SK-N-SH (cell line): ENCODE data around the gene OLFM1. TPM values are rescaled to one million over a fixed set of nuclear protein-coding genes. Genes with fewer than 3 reads are reported as not detected.

ENCODE experiments used
- CTCF ChIA-PET: fragments of 300-600, 350-600 bp; formaldehyde crosslinking; extraction: SDS; loops from one replicate; lab custom pipeline; 2021; lab: Yijun Ruan, JAX
- POLR2A ChIA-PET: fragments of 350-600 bp; sonication (Branson Sonifier 250); formaldehyde crosslinking; extraction: SDS; loops from one replicate; lab custom pipeline; 2020; ENCODE audit warnings: antibody characterized with exemption, inconsistent platforms; lab: Yijun Ruan, JAX
- DNase-seq: peaks from one replicate; pipeline ENCODE4 v3.0.0; 2012
- H2AFZ ChIP-seq: fragments of 200-600 bp; sonication (generic); 2 replicates; pipeline ENCODE4 v1.8.1; 2016; ENCODE audit warnings: antibody characterized with exemption, mild to moderate bottlenecking, low read depth
- H3F3A ChIP-seq: fragments of 200-600 bp; sonication (generic); replicated peaks from 2 replicates; pipeline ENCODE3; 2016; ENCODE audit warnings: antibody characterized with exemption, mild to moderate bottlenecking; ENCODE audit not compliant: insufficient read depth
- H3K27ac ChIP-seq, 2 experiments: fragments of 200-500 bp in 1 of 2; fragments of 200-600 bp in 1 of 2; sonication (Bioruptor generic) in 1 of 2; sonication (generic), shearing (Covaris generic) in 1 of 2; 2 replicates each; pipeline versions ENCODE4 v1.5.1 to v1.6.1; 2014 to 2016; ENCODE audit warnings: low read depth in 2 of 2, inconsistent platforms in 1 of 2, low read length in 1 of 2, mild to moderate bottlenecking in 1 of 2, mixed read lengths in 1 of 2
- H3K27me3 ChIP-seq: fragments of 200-600 bp; sonication (generic), shearing (Covaris generic); 2 replicates; pipeline ENCODE4 v1.6.1; 2016; ENCODE audit warnings: mixed run types; ENCODE audit not compliant: insufficient read depth
- H3K36me3 ChIP-seq, 2 experiments: fragments of 200-500 bp in 1 of 2; fragments of 200-600 bp in 1 of 2; sonication (Bioruptor generic) in 1 of 2; sonication (generic) in 1 of 2; replicated peaks in 1 of 2; 2 replicates each; pipeline versions ENCODE3 to v1.5.1; 2014 to 2016; ENCODE audit warnings: low read length in 1 of 2, mild to moderate bottlenecking in 1 of 2; ENCODE audit not compliant: insufficient read depth in 2 of 2, control insufficient read depth in 1 of 2
- H3K4me1 ChIP-seq, 2 experiments: fragments of 200-500 bp in 1 of 2; fragments of 200-600 bp in 1 of 2; sonication (Bioruptor generic) in 1 of 2; sonication (generic), shearing (Covaris generic) in 1 of 2; 2 replicates each; pipeline versions ENCODE4 v1.5.1 to v1.6.1; 2014 to 2016; ENCODE audit warnings: low read depth in 1 of 2, low read length in 1 of 2, mixed run types in 1 of 2; ENCODE audit not compliant: insufficient read depth in 2 of 2, control insufficient read depth in 1 of 2
- H3K4me2 ChIP-seq: fragments of 200-600 bp; sonication (generic), shearing (Covaris generic); 2 replicates; pipeline ENCODE4 v1.6.1; 2017; ENCODE audit warnings: mixed run types
- H3K4me3 ChIP-seq, 2 experiments: fragments of 200-500 bp in 1 of 2; fragments of 200-600 bp in 1 of 2; sonication (Bioruptor generic) in 1 of 2; sonication (generic), shearing (Covaris generic) in 1 of 2; 2 replicates each; pipeline versions ENCODE4 v1.5.1 to v1.8.1; 2014 to 2016; ENCODE audit warnings: low read depth in 2 of 2, inconsistent platforms in 1 of 2, low read length in 1 of 2, mild to moderate bottlenecking in 1 of 2, mixed read lengths in 1 of 2, moderate library complexity in 1 of 2
- H3K79me2 ChIP-seq: fragments of 200-600 bp; sonication (generic); 2 replicates; pipeline ENCODE4 v1.8.1; 2017; ENCODE audit warnings: mild to moderate bottlenecking; ENCODE audit not compliant: insufficient read depth
- H3K9ac ChIP-seq: fragments of 200-600 bp; sonication (generic); 2 replicates; pipeline ENCODE4 v1.6.1; 2017; ENCODE audit warnings: mixed run types
- H3K9me2 ChIP-seq: fragments of 200-600 bp; sonication (generic); 2 replicates; pipeline ENCODE4 v1.6.1; 2017; ENCODE audit warnings: mixed run types
- H3K9me3 ChIP-seq: fragments of 200-600 bp; sonication (generic); 2 replicates; pipeline ENCODE4 v1.6.1; 2017; ENCODE audit warnings: mixed run types, mild to moderate bottlenecking, moderate library complexity
- H4K20me1 ChIP-seq: fragments of 200-600 bp; sonication (generic); 2 replicates; pipeline ENCODE4 v1.6.1; 2017; ENCODE audit warnings: mild to moderate bottlenecking, mixed run types; ENCODE audit not compliant: insufficient read depth
- FOSL2 ChIP-seq: IDR thresholded peaks from 2 replicates; pipeline ENCODE4 v1.4.0; 2012; ENCODE audit warnings: low read depth, mild to moderate bottlenecking, moderate library complexity, borderline replicate concordance
- FOXJ3 ChIP-seq: sonication (generic); formaldehyde crosslinking; IDR thresholded peaks from 2 replicates; pipeline ENCODE4 v1.5.1; 2020; ENCODE audit warnings: mild to moderate bottlenecking, missing genetic modification reagents
- FOXM1 ChIP-seq: IDR thresholded peaks from 2 replicates; pipeline ENCODE4 v1.4.0; 2012; ENCODE audit warnings: low read depth, mild to moderate bottlenecking
- GABPA ChIP-seq: IDR thresholded peaks from 2 replicates; pipeline ENCODE4 v1.4.0; 2012; ENCODE audit warnings: low read depth, mild to moderate bottlenecking
- GATA2 ChIP-seq: sonication (generic); formaldehyde crosslinking; IDR thresholded peaks from 2 replicates; pipeline ENCODE4 v1.5.0; 2020; ENCODE audit warnings: mild to moderate bottlenecking, missing genetic modification reagents
- IRF3 ChIP-seq: fragments of 150-350 bp; IDR thresholded peaks from 2 replicates; pipeline ENCODE4 v1.6.1; 2016; ENCODE audit warnings: mild to moderate bottlenecking, low read depth, low read length
- JUND ChIP-seq: IDR thresholded peaks from 2 replicates; pipeline ENCODE4 v1.4.0; 2012
- MEF2A ChIP-seq: IDR thresholded peaks from 2 replicates; pipeline ENCODE4 v1.4.0; 2012; ENCODE audit warnings: low read depth, borderline replicate concordance
- NFIC ChIP-seq: IDR thresholded peaks from 2 replicates; pipeline ENCODE4 v1.4.0; 2012; ENCODE audit warnings: borderline replicate concordance
- RCOR1 ChIP-seq: fragments of 150-350 bp; IDR thresholded peaks from 2 replicates; pipeline ENCODE4 v1.6.1; 2017; ENCODE audit warnings: antibody characterized with exemption, low read length
- RXRA ChIP-seq: IDR thresholded peaks from 2 replicates; pipeline ENCODE4 v1.4.0; 2012; ENCODE audit warnings: low read depth, mild to moderate bottlenecking, borderline replicate concordance
- TAF1 ChIP-seq: IDR thresholded peaks from 2 replicates; pipeline ENCODE4 v1.6.1; 2012; ENCODE audit warnings: low read depth, mild to moderate bottlenecking, low read length, moderate library complexity, borderline replicate concordance
- TCF12 ChIP-seq: IDR thresholded peaks from 2 replicates; pipeline ENCODE4 v1.4.0; 2012
- USF1 ChIP-seq: IDR thresholded peaks from 2 replicates; pipeline ENCODE4 v1.4.0; 2012; ENCODE audit warnings: low read depth, borderline replicate concordance
- WGBS: methylation state at CpG from one replicate; pipeline ENCODE4 v1.1.6; 2017; ENCODE audit warnings: low lambda C conversion rate; 5-methylcytosine and 5-hydroxymethylcytosine counted together
- polyA plus RNA-seq, 3 experiments: library from polyadenylated mRNA; depleted of rRNA; stranded (reverse); fragments of >200 nt; gene quantifications; 2 replicates each; pipeline ENCODE4 v1.2.3, GENCODE V29; 2012
- TF ChIP-seq, protein P1 (sequence below): fragments of 150-350 bp; IDR thresholded peaks from 2 replicates; pipeline ENCODE4 v1.6.1; 2017; ENCODE audit warnings: antibody characterized with exemption, low read length, low read depth, borderline replicate concordance

Gene OLFM1
- polyA plus RNA-seq, 1 of the 3 experiments (the other 2 are of a cell fraction) = 15.9 TPM

DNA sequence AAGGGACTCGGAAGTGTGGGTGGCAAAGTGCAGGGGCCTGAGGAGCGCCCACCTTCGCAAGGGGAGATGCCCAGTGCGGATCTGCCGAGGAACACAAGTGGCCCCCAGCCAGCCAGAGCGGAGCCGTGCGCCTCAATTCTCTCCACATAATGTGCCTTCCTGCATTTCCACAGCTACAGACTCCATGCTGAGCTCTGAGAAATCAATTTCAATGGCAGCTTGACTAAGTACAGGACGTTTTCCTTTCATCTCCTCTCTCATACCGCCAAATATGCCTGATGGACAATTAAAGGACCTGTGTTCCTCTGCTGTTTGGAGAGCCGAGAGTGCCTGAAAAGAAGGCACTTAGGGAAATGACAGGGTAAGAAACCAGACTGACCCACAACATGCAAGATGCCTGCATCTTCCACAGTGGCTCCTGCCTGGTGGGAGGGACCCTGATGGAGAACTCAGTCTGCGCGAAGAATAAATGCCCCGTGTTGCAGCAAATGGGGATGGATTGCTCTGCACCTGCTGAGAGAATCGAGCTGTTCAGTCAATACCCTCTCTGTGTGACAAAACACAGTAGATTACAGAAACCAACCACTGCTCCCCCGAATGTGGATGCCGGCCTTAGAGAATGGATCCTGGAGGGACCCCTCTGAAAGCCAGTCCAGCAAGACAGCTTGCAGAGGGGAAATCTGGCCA lies 38.6 kb upstream of the OLFM1 start:
- H3K79me2 ChIP-seq = no peaks in the 10 kb centered on the region
- H4K20me1 ChIP-seq = no peaks in the 10 kb centered on the region
- no peak overlapping the region for H3K4me2 ChIP-seq
- H3K27ac ChIP-seq = no peak overlapping the region
- H3K4me1 ChIP-seq = no peaks in the 10 kb centered on the region
- no peaks in the 10 kb centered on the region for H3K9me2 ChIP-seq
- H2AFZ ChIP-seq = no peak overlapping the region
- no peaks in the 10 kb centered on the region for H3K36me3 ChIP-seq
- H3K27me3 ChIP-seq = no peaks in the 10 kb centered on the region
- ChIA-PET CTCF (no interaction called here), POLR2A (no interaction called here)
- no peak overlapping the region for H3K9ac ChIP-seq
- TF ChIP-seq IRF3 (no peak), FOSL2 (no peak), TCF12 (no peak), GABPA (no peak), MEF2A (no peak), RCOR1 (no peak)
- WGBS = 60% methylated on average over 11 of the region's 17 CpGs
- DNase-seq = no peak
- no peak overlapping the region for H3K4me3 ChIP-seq
- H3F3A ChIP-seq = no peaks in the 10 kb centered on the region
- no peaks in the 10 kb centered on the region for H3K9me3 ChIP-seq

DNA sequence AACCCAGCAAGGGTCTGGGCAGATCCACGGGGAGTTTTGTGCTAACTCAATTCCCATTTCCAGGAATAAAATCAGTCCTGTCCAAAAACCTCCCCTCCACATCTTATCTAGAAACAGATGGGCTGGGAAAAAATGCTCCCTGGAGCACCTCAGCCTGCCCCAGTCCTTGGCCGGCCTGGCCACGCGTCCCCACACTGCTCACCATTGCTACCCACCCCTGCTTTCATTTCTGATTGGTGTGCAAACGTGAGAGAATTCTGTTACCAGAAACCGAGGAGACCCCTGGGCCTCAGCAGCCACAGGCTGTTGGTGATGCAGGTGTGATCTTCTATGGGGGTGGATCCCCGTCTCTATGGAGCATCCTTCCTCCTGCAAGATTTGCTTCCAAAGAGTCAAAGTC lies 38.0 kb upstream of the OLFM1 start:
- Histone ChIP-seq H2AFZ (no peak overlapping the region), H3K27ac (no peak overlapping the region), H3K9me2 (no peaks in the 10 kb centered on the region), H3K27me3 (no peaks in the 10 kb centered on the region), H3K4me2 (no peak overlapping the region), H3F3A (no peaks in the 10 kb centered on the region), H3K4me3 (no peak overlapping the region), H3K9me3 (no peaks in the 10 kb centered on the region), H3K36me3 (no peaks in the 10 kb centered on the region), H3K79me2 (no peaks in the 10 kb centered on the region), H3K9ac (no peak overlapping the region), H4K20me1 (no peaks in the 10 kb centered on the region), H3K4me1 (no peaks in the 10 kb centered on the region)
- TF ChIP-seq, protein P1, sequence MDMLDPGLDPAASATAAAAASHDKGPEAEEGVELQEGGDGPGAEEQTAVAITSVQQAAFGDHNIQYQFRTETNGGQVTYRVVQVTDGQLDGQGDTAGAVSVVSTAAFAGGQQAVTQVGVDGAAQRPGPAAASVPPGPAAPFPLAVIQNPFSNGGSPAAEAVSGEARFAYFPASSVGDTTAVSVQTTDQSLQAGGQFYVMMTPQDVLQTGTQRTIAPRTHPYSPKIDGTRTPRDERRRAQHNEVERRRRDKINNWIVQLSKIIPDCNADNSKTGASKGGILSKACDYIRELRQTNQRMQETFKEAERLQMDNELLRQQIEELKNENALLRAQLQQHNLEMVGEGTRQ = no peak
- TF ChIP-seq MEF2A (no peak), TCF12 (no peak), USF1 (no peak), NFIC (no peak), RXRA (no peak), FOXJ3 (no peak), IRF3 (no peak), FOXM1 (no peak), JUND (no peak), TAF1 (no peak), GATA2 (CRISPR knock-in tag) (no peak)
- POLR2A ChIA-PET = no interaction called here
- WGBS = 23% methylated on average over 7 of the region's 7 CpGs
- no peak for DNase-seq
- CTCF ChIA-PET = no interaction called here
